AG04449 (cell line): Measurements from ENCODE around the gene RASL10A.
"Not testable (repeated sequence)": the region's sequence is repeated elsewhere in the genome, so short reads cannot be mapped to it uniquely, and the experiment has no call there.

ENCODE experiments used
- CTCF ChIA-PET: fragments of 350-600 bp; formaldehyde crosslinking; extraction: SDS; loops from one replicate; lab custom pipeline; 2021; ENCODE audit warnings: antibody characterized with exemption; lab: Yijun Ruan, JAX
- POLR2A ChIA-PET: fragments of 400-600, 350-600 bp; formaldehyde crosslinking; extraction: SDS; loops from one replicate; lab custom pipeline; 2020; ENCODE audit warnings: antibody characterized with exemption, inconsistent platforms; lab: Yijun Ruan, JAX
- DNase-seq: peaks from one replicate; pipeline ENCODE4 v3.0.0-alpha.2; 2010; ENCODE audit warnings: low read depth, low spot score
- H3K4me3 ChIP-seq: 2 replicates; pipeline ENCODE4 v1.5.1; 2011; ENCODE audit warnings: low read depth, mild to moderate bottlenecking, control low read depth, low read length
- CTCF ChIP-seq: IDR thresholded peaks from one replicate; pipeline ENCODE4 v1.5.1; 2011; ENCODE audit warnings: mild to moderate bottlenecking, moderate library complexity, low read length, control low read depth, inconsistent platforms; ENCODE audit not compliant: insufficient read depth; ENCODE audit errors: missing control alignments

RASL10A gene

DNA sequence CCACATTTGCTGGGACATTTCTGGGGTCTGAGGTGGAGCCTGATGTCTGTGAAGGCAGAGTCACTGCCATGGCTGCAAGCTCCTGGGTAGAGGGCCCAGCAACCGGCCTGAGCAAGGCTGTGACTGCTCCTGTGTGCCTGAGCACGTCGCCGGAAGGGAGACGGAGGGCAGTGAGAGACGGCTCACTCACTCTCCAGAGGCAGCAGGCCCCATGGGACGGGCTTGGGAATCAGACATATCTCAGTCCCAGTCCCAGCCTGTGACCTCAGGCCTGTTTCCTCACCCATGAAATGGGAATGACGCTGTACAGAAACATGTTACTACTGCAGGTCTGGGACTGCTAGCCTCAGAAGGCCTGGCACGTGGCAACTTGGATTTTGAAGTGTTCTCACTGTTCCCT is 36.4 kb upstream of the RASL10A start:
- DNase-seq, result no peak
- ChIA-PET CTCF (no interaction called here), POLR2A (no interaction called here)
- TF ChIP-seq CTCF, result no peak
- no peak overlapping the region for H3K4me3 ChIP-seq

GRCh38 chr22:29351042-29351441 is 35.5 kb upstream of the RASL10A start:
- POLR2A ChIA-PET, result no interaction called here
- TF ChIP-seq CTCF, result no peak
- no peak for DNase-seq
- CTCF ChIA-PET, result no interaction called here
- H3K4me3 ChIP-seq, result no peak overlapping the region

DNA sequence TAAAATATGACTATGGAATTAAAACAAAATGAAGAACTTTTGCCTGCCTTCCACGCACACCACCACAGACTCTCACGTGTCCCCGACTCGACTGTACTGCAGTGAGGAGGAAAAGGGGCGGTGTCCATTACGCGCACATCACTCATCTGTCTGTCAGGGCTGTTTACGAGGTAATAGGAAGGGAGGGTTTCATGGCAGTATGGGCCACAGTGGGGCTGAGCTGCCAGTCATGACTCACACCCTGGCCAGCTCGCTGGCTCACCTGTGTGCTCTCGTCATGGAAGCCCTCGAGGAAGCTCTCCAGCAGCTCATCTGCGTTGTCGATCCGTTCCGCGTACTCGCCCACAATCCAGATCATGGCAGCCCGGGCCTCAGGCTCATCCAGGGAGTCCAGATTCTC is 33.5 kb upstream of the RASL10A start:
- ChIA-PET POLR2A (no interaction called here), CTCF (interaction anchor here (1.0 to 1.5 kb wide), 2 partner anchors 10 to 43 kb away, joined by 3 to 5 read pairs; partner anchors contain the start of gene GAS2L1)
- no peak overlapping the region for H3K4me3 ChIP-seq
- no peak for DNase-seq
- TF ChIP-seq CTCF, result no peak

GRCh38 chr22:29348041-29348440 is 32.5 kb upstream of the RASL10A start:
- ChIA-PET POLR2A (no interaction called here), CTCF (interaction anchor here (2.9 kb wide), 1 partner anchor 11 kb away, joined by 11 read pairs; no protein-coding TSS in a partner anchor)
- no peak for DNase-seq
- TF ChIP-seq CTCF, result no peak
- H3K4me3 ChIP-seq, result no peak overlapping the region

GRCh38 chr22:29346659-29347058 is 31.2 kb upstream of the RASL10A start:
- ChIA-PET CTCF (interaction anchor here (2.9 kb wide), 1 partner anchor 12 kb away, joined by 11 read pairs; no protein-coding TSS in a partner anchor), POLR2A (no interaction called here)
- no peak overlapping the region for H3K4me3 ChIP-seq
- DNase-seq, result no peak
- no peak for TF ChIP-seq CTCF

DNA sequence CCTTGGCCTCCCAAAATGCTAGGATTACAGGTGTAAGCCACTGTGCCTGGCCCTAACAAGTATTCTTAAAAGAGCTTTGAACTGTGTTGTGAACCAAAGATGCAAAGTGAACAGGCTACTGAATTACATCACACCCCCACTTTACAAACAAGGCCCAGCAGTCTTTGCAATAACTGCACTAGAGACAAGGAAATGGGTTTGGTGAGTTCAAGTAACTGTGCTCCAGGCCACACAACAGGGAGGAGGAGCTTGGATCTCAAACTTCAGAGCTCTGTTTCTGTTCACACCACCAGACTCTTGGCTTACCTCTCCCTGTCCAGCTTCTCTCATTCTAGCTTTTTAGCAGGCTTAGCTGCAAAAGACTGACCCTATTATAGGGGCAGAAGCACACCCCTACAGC is 30.4 kb upstream of the RASL10A start:
- CTCF ChIA-PET, result interaction anchor here (2.9 kb wide), 1 partner anchor 13 kb away, joined by 11 read pairs; no protein-coding TSS in a partner anchor
- no peak for TF ChIP-seq CTCF
- POLR2A ChIA-PET, result no interaction called here
- DNase-seq, result no peak
- H3K4me3 ChIP-seq, result no peak overlapping the region

DNA sequence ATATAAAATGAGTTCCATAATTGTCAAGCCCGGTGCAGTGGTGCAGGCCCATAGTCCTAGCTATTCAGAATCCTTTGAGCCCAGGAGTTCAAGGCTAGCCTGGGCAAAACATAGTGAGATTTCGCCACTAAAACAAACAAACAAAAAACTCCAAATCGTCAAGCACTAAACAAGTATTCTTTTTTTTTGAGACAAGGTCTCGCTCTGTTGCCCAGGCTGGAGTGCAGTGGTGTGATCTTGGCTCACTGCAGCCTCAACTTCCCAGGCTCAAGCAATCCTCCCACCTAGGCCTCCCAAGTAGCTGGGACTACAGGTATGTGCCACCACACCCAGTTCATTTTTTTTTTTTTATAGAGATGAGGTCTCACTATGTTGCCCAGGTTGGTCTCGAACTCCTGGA is 29.4 kb upstream of the RASL10A start:
- not testable (repeated sequence) for H3K4me3 ChIP-seq, DNase-seq
- CTCF ChIA-PET, result interaction anchor here (0.8 kb wide), 1 partner anchor 36 kb away, joined by 3 read pairs; no protein-coding TSS in a partner anchor
- POLR2A ChIA-PET, result interaction anchor here (0.6 kb wide), 1 partner anchor 31 kb away, joined by 3 read pairs; no protein-coding TSS in a partner anchor
